Mammary epithelial cell (primary cell): ENCODE measurements around the gene RAX2.

ENCODE experiments used
- CTCF ChIP-seq, 2 donors: IDR thresholded peaks in 1 of 2; conservative IDR thresholded peaks in 1 of 2; 2 replicates each; pipeline ENCODE4 v1.5.1; 2011 to 2012; ENCODE audit warnings: inconsistent platforms in 2 of 2, low read length in 2 of 2, mild to moderate bottlenecking in 2 of 2, control low read depth in 1 of 2, low read depth in 1 of 2; ENCODE audit not compliant: insufficient read depth in 1 of 2; ENCODE audit errors: extremely low read depth in 1 of 2
- EZH2 ChIP-seq: IDR thresholded peaks from 2 replicates; pipeline ENCODE4 v1.6.1; 2012; ENCODE audit warnings: low read length, inconsistent platforms, borderline replicate concordance

- TF ChIP-seq CTCF (conservative IDR thresholded peaks at IDR 0.05 in 1 of 2, IDR thresholded peaks at IDR 0.05 in 1 of 2; ENCODE audit: extremely low read depth in 1 of 2, insufficient read depth in 1 of 2, low read depth in 1 of 2, low read length in 2 of 2): no peak
- no peak for TF ChIP-seq EZH2
Measured at GRCh38 chr19:3792114-3792513, 20.1 kb upstream of the RAX2 start.
